Spleen (tissue), 7 donors: ENCODE measurements around the gene SPACDR.

ENCODE experiments used
- CTCF ChIP-seq, 11 experiments: fragments of 200-600 bp in 7 of 11; fragments of 450-650 bp in 4 of 11; sonication (generic) in 4 of 11; IDR thresholded peaks in 8 of 11; conservative IDR thresholded peaks in 3 of 11; 1 replicate in 7 of 11; 2 replicates in 4 of 11; pipeline versions ENCODE4 v1.4.0 to v1.8.0; 2016 to 2021; ENCODE audit warnings: antibody characterized with exemption in 11 of 11, inconsistent platforms in 4 of 11, mild to moderate bottlenecking in 1 of 11
- POLR2AphosphoS5 ChIP-seq, 3 donors: sonication (generic); formaldehyde crosslinking; IDR thresholded peaks; one replicate each; pipeline ENCODE4 v1.5.1; 2017; ENCODE audit warnings: antibody characterized with exemption in 3 of 3
- donor health status: DM: no; HTN: no; CAD: no; lungs with moderate emphysema.
- donor health status: DM: no; HTN: no; CAD: no.
- donor health status: DM: no; HTN: no; CAD: no.

DNA sequence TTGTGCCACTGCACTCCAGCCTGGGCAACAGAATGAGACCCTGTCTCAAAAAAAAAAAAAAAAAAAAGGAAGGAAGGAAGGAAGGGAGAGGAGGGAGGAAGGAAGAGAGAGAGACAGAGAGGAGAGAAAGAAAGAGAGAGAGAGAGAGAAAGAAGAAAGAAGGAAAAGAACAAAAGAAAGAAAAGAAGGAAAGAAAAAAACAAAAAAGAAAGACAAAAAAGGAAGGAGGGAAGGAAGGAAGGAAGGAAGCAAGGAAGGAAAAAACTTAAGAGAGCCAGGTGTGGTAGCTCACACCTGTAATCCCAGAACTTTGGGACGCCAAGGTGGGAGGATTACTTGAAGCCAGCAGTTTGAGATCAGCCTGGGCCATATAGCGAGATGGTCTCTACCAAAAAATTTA lies 731 bp upstream of the SPACDR start:
- TF ChIP-seq POLR2AphosphoS5 (IDR thresholded peaks at IDR 0.05) (no peak), CTCF (IDR thresholded peaks at IDR 0.05 in 8 of 11, conservative IDR thresholded peaks at IDR 0.05 in 3 of 11) (no peak)
